Endometrial microvascular endothelial cells (primary cell): ENCODE measurements around the gene LYST. TPM values are rescaled to one million over a fixed set of nuclear protein-coding genes. Genes with fewer than 3 reads are reported as not detected.

Source experiments
- in situ Hi-C: cut with HindIII; loops from 2 replicates; pipeline ENCODE4 v1.10.0; 2017; ENCODE audit warnings: low sequenced_read_pairs, low pct_unique_long_range_greater_than_20kb; ENCODE audit errors: inconsistent ontology term
- total RNA-seq: library from RNA; depleted of rRNA; stranded (reverse); fragments of >200 nt; gene quantifications from one replicate; pipeline ENCODE4 v1.2.3, GENCODE V29; 2015; ENCODE audit errors: inconsistent ontology term

The LYST gene
- total RNA-seq, 1 donor from 2014 or later, result 4.3 TPM

GRCh38 chr1:235835226-235835625 lies 31.5 kb downstream of the LYST start:
- in situ Hi-C loops, result no loop called here

GRCh38 chr1:235834620-235835019 lies 32.1 kb downstream of the LYST start:
- in situ Hi-C loops, result no loop called here

GRCh38 chr1:235832011-235832410 lies 34.7 kb downstream of the LYST start:
- in situ Hi-C loops, result no loop called here

- in situ Hi-C loops, result no loop called here
Measured at GRCh38 chr1:235831148-235831547, 35.6 kb downstream of the LYST start.

- in situ Hi-C loops, result no loop called here
Measured at GRCh38 chr1:235826102-235826854, 40.4 kb downstream of the LYST start.

- in situ Hi-C loops, result no loop called here
Measured at GRCh38 chr1:235825229-235825628, 41.5 kb downstream of the LYST start.

- in situ Hi-C loops, result no loop called here
Measured at GRCh38 chr1:235823684-235824083, 43.0 kb downstream of the LYST start.

GRCh38 chr1:235822685-235823084 lies 44.0 kb downstream of the LYST start:
- in situ Hi-C loops, result no loop called here

GRCh38 chr1:235821361-235821981 lies 45.2 kb downstream of the LYST start:
- in situ Hi-C loops, result no loop called here

- in situ Hi-C loops, result no loop called here
Measured at GRCh38 chr1:235820061-235820460, 46.6 kb downstream of the LYST start.

GRCh38 chr1:235818632-235819136 lies 48.0 kb downstream of the LYST start:
- in situ Hi-C loops, result no loop called here

- in situ Hi-C loops, result no loop called here
Measured at GRCh38 chr1:235817101-235817728, 49.5 kb downstream of the LYST start.

GRCh38 chr1:235809688-235810397 lies 56.9 kb downstream of the LYST start:
- in situ Hi-C loops, result no loop called here

GRCh38 chr1:235808223-235808622 lies 58.5 kb downstream of the LYST start:
- in situ Hi-C loops, result no loop called here

- in situ Hi-C loops, result no loop called here
Measured at GRCh38 chr1:235806123-235806522, 60.6 kb downstream of the LYST start.

- in situ Hi-C loops, result no loop called here
Measured at GRCh38 chr1:235802573-235803346, 63.9 kb downstream of the LYST start.

- in situ Hi-C loops, result no loop called here
Measured at GRCh38 chr1:235799264-235799663, 67.4 kb downstream of the LYST start.

GRCh38 chr1:235791532-235792060 lies 75.1 kb downstream of the LYST start:
- in situ Hi-C loops, result no loop called here
